Measurements from ENCODE around the gene RAF1.
A peak's percentile ranks its signal among the peaks of the same experiment; 100 is the strongest.
"Not testable (repeated sequence)": the region's sequence is repeated elsewhere in the genome, so short reads cannot be mapped to it uniquely, and the experiment has no call there.

The RAF1 gene

DNA sequence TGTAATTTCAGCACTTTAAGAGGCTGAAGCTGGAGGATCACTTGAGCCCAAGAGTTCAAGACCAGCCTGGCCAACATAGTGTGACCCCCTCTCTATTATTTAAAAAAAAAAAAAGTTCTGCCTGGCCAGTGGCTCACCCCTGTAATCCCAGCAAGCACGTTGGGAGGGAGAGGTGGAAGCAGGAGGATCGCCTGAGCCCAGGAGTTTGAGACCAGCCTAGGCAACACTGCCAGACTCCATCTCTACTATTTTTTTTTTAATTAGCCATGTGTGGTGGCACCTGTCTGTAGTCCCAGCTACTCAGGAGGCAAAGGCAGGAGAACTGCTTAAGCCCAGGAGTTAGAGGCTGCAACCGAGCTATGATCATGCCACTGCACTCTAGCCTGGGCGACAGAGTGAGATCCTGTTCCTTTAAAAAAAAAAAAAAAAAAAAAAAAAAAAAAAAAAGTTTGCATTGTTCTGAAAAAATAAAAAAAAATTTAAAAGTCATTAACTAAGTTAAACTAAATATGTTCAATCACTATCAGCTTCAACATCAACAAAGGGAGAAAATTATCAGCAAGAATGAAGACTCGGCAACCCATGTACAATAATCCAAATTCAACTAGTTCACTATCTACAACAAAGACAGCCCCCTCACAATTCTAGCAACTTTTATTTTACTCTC, 1.9 kb downstream of the RAF1 start:
- peaks cover 43% of the 10 kb centered on the region for H3K4me1 Mint-ChIP-seq (ENCODE audit: low read depth)

DNA sequence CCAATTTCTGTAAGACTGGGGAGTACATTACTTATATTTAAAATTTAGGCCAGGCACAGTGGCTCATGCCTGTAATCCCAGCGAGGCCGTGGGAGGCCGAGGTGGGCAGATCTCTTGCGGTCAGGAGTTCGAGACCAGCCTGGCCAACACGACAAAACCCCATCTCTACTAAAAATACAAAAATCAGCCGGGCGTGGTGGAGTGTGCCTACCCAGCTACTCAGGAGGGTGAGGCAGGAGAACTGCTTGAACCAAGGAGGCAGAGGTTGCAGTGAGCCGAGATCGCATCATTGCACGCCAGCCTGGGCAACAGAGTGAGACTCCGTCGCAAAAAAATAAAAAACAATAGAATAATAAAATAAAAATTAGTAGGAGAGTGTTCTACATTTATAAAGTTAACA, 2.5 kb downstream of the RAF1 start:
- Mint-ChIP-seq H3K4me1 (ENCODE audit: low read depth) (peaks cover 49% of the 10 kb centered on the region), H3K4me3 (peak overlapping the region; percentile 57)
- not testable (repeated sequence) for H3K36me3 Mint-ChIP-seq; H3K9me3 Mint-ChIP-seq (ENCODE audit: low read depth); H3K27ac Mint-ChIP-seq; H3K27me3 Mint-ChIP-seq

More for the DNA sequence above, 1.9 kb downstream of the RAF1 start:
- Mint-ChIP-seq H3K27ac (peak overlapping the region; percentile 93), H3K4me3 (peak overlapping the region; percentile 96), H3K27me3 (no peaks in the 10 kb centered on the region), H3K36me3 (no peaks in the 10 kb centered on the region), H3K9me3 (ENCODE audit: low read depth) (no peaks in the 10 kb centered on the region)

- H3K4me1 Mint-ChIP-seq (ENCODE audit: low read depth): peaks cover 59% of the 10 kb centered on the region
- no peak overlapping the region for H3K27ac Mint-ChIP-seq
- H3K4me3 Mint-ChIP-seq: peak overlapping the region; percentile 53
- H3K9me3 Mint-ChIP-seq (ENCODE audit: low read depth): no peaks in the 10 kb centered on the region
- no peaks in the 10 kb centered on the region for H3K27me3 Mint-ChIP-seq
- H3K36me3 Mint-ChIP-seq: peaks cover 4% of the 10 kb centered on the region
Measured at GRCh38 chr3:12660196-12660595, 3.7 kb downstream of the RAF1 start.

DNA sequence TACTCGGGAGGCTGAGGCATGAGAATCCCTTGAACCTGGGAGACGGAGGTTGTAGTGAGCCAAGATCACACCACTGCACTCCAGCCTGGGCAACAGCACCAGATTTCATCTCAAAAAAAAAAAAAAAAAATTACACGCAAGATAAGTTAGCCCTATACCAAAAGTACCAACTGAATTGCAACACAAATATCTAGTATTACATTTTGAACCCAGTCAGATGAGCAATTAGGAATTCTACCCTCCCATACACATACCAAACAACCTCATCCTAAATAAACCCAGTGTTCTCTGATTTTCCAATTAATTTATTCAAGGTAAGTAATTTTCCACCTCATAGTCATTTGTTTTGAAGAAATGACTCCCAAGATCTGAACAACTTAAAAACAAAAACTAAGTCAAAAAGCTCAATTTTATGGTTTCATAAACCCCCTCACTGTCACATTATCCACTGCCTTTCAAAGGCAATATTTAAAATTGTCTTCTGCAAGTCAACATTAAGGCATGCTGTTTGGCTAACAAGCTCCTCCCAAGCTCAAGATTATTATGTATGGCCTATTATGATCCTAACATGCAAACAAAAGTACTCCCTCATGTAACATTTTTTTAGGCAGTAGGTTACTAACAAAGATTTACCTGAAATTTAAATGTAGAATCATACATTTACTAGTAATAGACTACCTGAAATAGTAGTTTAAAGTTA, 4.5 kb downstream of the RAF1 start:
- Mint-ChIP-seq H3K27me3 (no peaks in the 10 kb centered on the region), H3K4me1 (ENCODE audit: low read depth) (peaks cover 56% of the 10 kb centered on the region), H3K27ac (peak overlapping the region; percentile 46), H3K9me3 (ENCODE audit: low read depth) (no peaks in the 10 kb centered on the region), H3K4me3 (peak overlapping the region; percentile 54), H3K36me3 (peaks cover 4% of the 10 kb centered on the region)

- Mint-ChIP-seq H3K27ac (peak overlapping the region; percentile 58), H3K4me1 (ENCODE audit: low read depth) (peaks cover 60% of the 10 kb centered on the region), H3K27me3 (no peaks in the 10 kb centered on the region), H3K9me3 (ENCODE audit: low read depth) (no peaks in the 10 kb centered on the region), H3K4me3 (peak overlapping the region; percentile 55), H3K36me3 (peaks cover 4% of the 10 kb centered on the region)
Measured at GRCh38 chr3:12658593-12659058, 5.3 kb downstream of the RAF1 start.

DNA sequence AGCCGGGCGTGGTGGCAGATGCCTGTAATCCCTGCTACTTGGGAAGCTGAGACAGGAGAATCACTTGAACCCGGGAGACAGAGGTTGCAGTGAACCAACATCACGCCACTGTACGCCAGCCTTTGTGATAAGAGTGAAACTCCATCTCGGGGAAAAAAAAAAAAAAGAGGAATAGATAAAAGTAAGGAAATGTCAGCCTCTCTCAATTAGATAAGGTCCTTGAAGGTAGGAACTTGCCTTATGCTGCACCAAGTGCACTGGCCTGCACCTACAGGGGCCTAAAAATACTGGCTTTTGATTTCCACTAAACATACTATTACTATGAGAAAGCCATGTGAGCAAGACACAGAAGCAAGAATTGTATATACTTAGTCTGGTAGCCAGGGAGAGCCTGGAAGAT, 7.1 kb downstream of the RAF1 start:
- Mint-ChIP-seq H3K4me3 (no peak overlapping the region), H3K27ac (no peak overlapping the region), H3K4me1 (ENCODE audit: low read depth) (peaks cover 62% of the 10 kb centered on the region), H3K36me3 (peaks cover 4% of the 10 kb centered on the region), H3K27me3 (no peaks in the 10 kb centered on the region), H3K9me3 (ENCODE audit: low read depth) (no peaks in the 10 kb centered on the region)

GRCh38 chr3:12656193-12656592, 7.7 kb downstream of the RAF1 start:
- H3K9me3 Mint-ChIP-seq (ENCODE audit: low read depth): no peaks in the 10 kb centered on the region
- no peak overlapping the region for H3K27ac Mint-ChIP-seq
- H3K4me3 Mint-ChIP-seq: no peak overlapping the region
- H3K4me1 Mint-ChIP-seq (ENCODE audit: low read depth): peaks cover 61% of the 10 kb centered on the region
- H3K36me3 Mint-ChIP-seq: peaks cover 4% of the 10 kb centered on the region
- no peaks in the 10 kb centered on the region for H3K27me3 Mint-ChIP-seq

DNA sequence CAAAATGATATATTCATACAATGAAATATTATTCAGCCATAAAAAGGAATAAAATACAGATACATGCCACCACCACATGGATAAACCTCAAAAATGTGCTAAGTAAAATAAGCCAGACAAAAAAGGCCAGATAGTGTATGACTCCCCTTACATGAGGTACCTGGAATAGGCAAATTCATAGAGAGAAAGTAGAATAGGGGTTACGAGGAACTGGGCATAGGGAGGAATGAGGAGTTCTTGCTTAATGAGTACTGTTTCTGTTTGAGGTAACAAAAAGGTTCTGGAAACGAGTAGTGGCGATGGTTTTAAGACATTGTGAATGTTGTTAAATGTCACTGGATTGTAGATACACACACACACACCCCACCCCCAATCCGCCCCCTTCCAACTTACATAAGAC, 8.2 kb downstream of the RAF1 start:
- Mint-ChIP-seq H3K27ac (no peak overlapping the region), H3K9me3 (ENCODE audit: low read depth) (no peaks in the 10 kb centered on the region), H3K27me3 (no peaks in the 10 kb centered on the region), H3K36me3 (peaks cover 4% of the 10 kb centered on the region), H3K4me1 (ENCODE audit: low read depth) (peaks cover 59% of the 10 kb centered on the region), H3K4me3 (no peak overlapping the region)

DNA sequence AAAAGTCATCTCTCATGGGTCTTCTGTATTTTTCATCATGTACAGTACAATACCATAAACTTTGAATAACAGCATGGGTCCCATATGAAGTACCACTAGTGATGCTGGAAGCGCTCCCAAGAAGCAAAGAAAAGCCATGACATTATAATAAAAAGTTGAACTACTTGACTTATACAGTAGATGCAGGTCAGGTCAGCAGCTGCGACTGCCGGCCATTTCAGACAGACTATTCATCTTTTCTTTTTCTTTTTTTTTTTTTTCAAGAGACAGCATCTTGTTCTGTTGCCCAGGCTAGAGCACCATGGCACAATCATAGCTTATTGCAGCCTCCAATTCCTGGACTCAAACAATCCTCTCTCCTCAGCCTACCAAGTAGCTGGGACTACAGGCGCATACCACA, 10.2 kb downstream of the RAF1 start:
- H3K36me3 Mint-ChIP-seq: peaks cover 4% of the 10 kb centered on the region
- H3K9me3 Mint-ChIP-seq (ENCODE audit: low read depth): no peaks in the 10 kb centered on the region
- H3K4me3 Mint-ChIP-seq: no peak overlapping the region
- H3K4me1 Mint-ChIP-seq (ENCODE audit: low read depth): peaks cover 56% of the 10 kb centered on the region
- no peak overlapping the region for H3K27ac Mint-ChIP-seq
- H3K27me3 Mint-ChIP-seq: no peaks in the 10 kb centered on the region

DNA sequence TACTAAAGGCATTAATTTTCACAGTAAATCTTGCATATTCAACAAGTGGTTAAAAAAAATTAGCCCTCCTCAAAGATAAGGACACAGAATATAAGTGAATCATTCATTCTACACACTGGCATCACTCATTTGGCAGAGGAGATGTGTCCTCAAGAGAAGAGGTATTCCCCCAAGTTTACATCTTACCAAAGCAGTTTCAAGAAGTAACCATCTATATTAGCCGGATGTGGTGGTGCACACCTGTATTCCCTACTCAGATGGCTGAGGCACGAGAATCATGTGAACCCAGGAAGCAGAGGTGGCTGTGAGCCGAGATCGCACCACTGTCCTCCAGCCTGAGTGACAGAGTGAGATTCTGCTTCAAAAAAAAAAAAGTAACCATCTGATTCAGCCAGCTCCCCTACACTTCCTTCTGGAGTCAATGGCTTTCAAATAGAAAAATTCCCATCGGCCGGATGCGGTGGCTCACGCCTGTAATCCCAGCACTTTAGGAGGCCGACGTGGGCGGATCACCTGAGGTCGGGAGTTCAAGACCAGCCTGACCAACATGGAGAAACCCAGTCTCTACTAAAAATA, 15.4 kb downstream of the RAF1 start:
- peaks cover 55% of the 10 kb centered on the region for H3K4me1 Mint-ChIP-seq (ENCODE audit: low read depth)
- H3K36me3 Mint-ChIP-seq: no peaks in the 10 kb centered on the region
- no peaks in the 10 kb centered on the region for H3K9me3 Mint-ChIP-seq (ENCODE audit: low read depth)
- no peak overlapping the region for H3K4me3 Mint-ChIP-seq
- H3K27ac Mint-ChIP-seq: no peak overlapping the region
- no peaks in the 10 kb centered on the region for H3K27me3 Mint-ChIP-seq

GRCh38 chr3:12644331-12644937, 19.5 kb downstream of the RAF1 start:
- H3K27me3 Mint-ChIP-seq: no peaks in the 10 kb centered on the region
- no peak overlapping the region for H3K4me3 Mint-ChIP-seq
- peak overlapping the region; percentile 46 for H3K27ac Mint-ChIP-seq
- H3K4me1 Mint-ChIP-seq (ENCODE audit: low read depth): peaks cover 52% of the 10 kb centered on the region
- no peaks in the 10 kb centered on the region for H3K9me3 Mint-ChIP-seq (ENCODE audit: low read depth)
- H3K36me3 Mint-ChIP-seq: peaks cover 5% of the 10 kb centered on the region

DNA sequence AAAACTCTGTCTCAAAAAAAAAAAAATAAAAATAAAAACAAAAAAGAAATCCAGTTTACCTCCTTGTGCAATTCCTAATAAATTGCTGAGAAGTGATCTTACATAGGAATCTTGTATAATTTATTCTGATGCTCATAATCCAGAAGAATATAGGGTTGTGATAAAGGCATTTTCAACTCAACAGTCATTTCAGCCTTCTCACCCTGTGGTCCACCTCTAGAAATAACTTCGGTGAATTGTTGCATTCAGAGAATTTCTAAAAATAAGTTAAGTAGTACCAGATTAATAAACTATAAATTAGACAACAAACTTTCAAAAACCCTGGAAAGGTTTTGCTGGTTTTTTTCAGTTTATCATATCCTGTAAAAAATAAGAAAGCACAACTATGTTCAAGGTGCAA, 20.2 kb downstream of the RAF1 start:
- H3K36me3 Mint-ChIP-seq: peaks cover 5% of the 10 kb centered on the region
- H3K4me1 Mint-ChIP-seq (ENCODE audit: low read depth): peaks cover 53% of the 10 kb centered on the region
- H3K9me3 Mint-ChIP-seq (ENCODE audit: low read depth): no peaks in the 10 kb centered on the region
- H3K27me3 Mint-ChIP-seq: no peaks in the 10 kb centered on the region
- H3K4me3 Mint-ChIP-seq: no peak overlapping the region
- H3K27ac Mint-ChIP-seq: no peak overlapping the region

DNA sequence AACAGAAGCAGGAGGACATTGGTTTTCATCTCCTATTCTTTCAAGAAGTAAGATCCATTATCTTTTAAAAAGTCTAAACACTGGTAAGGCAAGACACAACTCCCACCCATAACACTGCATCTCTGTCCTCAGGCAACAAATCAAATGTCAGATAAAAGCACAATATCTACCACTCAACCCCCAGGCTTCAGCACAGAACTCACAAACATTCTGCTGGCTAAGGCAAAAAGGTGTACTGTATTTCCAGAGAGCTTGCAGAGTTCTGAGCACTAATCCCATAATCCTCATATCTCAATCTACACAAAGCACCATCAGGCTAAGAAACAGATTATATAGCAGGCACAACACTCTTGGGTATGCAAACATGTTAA, 20.9 kb downstream of the RAF1 start:
- Mint-ChIP-seq H3K27ac (peak overlapping the region; percentile 58), H3K4me1 (ENCODE audit: low read depth) (peaks cover 52% of the 10 kb centered on the region), H3K36me3 (peaks cover 6% of the 10 kb centered on the region)

GRCh38 chr3:12640853-12641252, 23.1 kb downstream of the RAF1 start:
- H3K4me3 Mint-ChIP-seq; H3K27me3 Mint-ChIP-seq; H3K9me3 Mint-ChIP-seq (ENCODE audit: low read depth); H3K27ac Mint-ChIP-seq; H3K36me3 Mint-ChIP-seq: not testable (repeated sequence)
- peaks cover 52% of the 10 kb centered on the region for H3K4me1 Mint-ChIP-seq (ENCODE audit: low read depth)

More for the DNA sequence above, 20.9 kb downstream of the RAF1 start:
- H3K4me3 Mint-ChIP-seq: no peak overlapping the region
- H3K27me3 Mint-ChIP-seq: no peaks in the 10 kb centered on the region
- H3K9me3 Mint-ChIP-seq (ENCODE audit: low read depth): no peaks in the 10 kb centered on the region

- Mint-ChIP-seq H3K9me3 (ENCODE audit: low read depth) (no peaks in the 10 kb centered on the region), H3K27ac (peak overlapping the region; percentile 13), H3K4me1 (ENCODE audit: low read depth) (peaks cover 47% of the 10 kb centered on the region), H3K27me3 (no peaks in the 10 kb centered on the region), H3K4me3 (no peak overlapping the region), H3K36me3 (peaks cover 10% of the 10 kb centered on the region)
Measured at GRCh38 chr3:12638105-12638504, 25.8 kb downstream of the RAF1 start.

Data from activated naive CD8-positive, alpha-beta T cell (primary cell).